ENCODE data around the gene AZU1.

DNA sequence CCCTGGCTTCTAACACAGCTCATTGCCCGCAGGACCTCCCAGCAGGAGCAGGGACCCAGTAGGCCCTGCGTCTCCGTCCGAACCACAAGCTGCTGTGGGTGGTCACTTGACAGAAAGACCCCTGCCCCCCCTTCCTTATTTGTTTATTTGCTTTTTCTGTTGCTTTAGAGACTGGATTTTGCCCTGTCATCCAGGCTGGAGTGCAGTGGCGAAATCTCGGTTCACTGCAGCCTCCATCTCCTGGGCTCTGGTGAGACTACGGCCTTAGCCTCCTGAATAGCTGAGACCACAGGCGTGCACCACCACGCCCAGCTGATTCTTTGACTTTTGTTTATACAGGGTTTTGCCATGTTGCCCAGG lies 38.0 kb upstream of the AZU1 start:
- TF ChIP-seq, protein P1, sequence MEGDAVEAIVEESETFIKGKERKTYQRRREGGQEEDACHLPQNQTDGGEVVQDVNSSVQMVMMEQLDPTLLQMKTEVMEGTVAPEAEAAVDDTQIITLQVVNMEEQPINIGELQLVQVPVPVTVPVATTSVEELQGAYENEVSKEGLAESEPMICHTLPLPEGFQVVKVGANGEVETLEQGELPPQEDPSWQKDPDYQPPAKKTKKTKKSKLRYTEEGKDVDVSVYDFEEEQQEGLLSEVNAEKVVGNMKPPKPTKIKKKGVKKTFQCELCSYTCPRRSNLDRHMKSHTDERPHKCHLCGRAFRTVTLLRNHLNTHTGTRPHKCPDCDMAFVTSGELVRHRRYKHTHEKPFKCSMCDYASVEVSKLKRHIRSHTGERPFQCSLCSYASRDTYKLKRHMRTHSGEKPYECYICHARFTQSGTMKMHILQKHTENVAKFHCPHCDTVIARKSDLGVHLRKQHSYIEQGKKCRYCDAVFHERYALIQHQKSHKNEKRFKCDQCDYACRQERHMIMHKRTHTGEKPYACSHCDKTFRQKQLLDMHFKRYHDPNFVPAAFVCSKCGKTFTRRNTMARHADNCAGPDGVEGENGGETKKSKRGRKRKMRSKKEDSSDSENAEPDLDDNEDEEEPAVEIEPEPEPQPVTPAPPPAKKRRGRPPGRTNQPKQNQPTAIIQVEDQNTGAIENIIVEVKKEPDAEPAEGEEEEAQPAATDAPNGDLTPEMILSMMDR (conservative IDR thresholded peaks at IDR 0.05 in 1 of 2, IDR thresholded peaks at IDR 0.05 in 1 of 2; ENCODE audit: extremely low read depth in 1 of 2, insufficient read depth in 1 of 2, low read depth in 1 of 2, low read length in 2 of 2) = no peak
- no peak for TF ChIP-seq EZH2 (IDR thresholded peaks at IDR 0.05; ENCODE audit: borderline replicate concordance, low read length)

Measured in mammary epithelial cell (primary cell).